ENCODE data around the gene PADI1. TPM values are rescaled to one million over a fixed set of nuclear protein-coding genes. Genes with fewer than 3 reads are reported as not detected.

PADI1 gene
- total RNA-seq, 1 experiment from 2014 or later: 0.37 TPM

- no peak overlapping the region for H2AFZ ChIP-seq (ENCODE audit: low read depth, low read length, poor library complexity, severe bottlenecking)
- H3K9me2 ChIP-seq (ENCODE audit: insufficient read depth): no peaks in the 10 kb centered on the region
- POLR2A ChIA-PET: no interaction called here
- H3K9me3 ChIP-seq (ENCODE audit: control insufficient read depth in 1 of 2, insufficient read depth in 1 of 2, low read depth in 1 of 2, low read length in 2 of 2): no peaks in the 10 kb centered on the region
- H4K20me1 ChIP-seq (ENCODE audit: insufficient read depth): no peaks in the 10 kb centered on the region
- no peak overlapping the region for H3K4me3 ChIP-seq (replicated peaks in 1 of 2; ENCODE audit: low read depth in 1 of 2, low read length in 2 of 2)
- ATAC-seq (no peak), DNase-seq (ENCODE audit: low read depth, low spot score) (no peak)
- TF ChIP-seq REST (IDR thresholded peaks at IDR 0.05; ENCODE audit: low read depth): no peak
- no peak for TF ChIP-seq JUND (IDR thresholded peaks at IDR 0.05)
- RAD21 ChIA-PET (ENCODE audit: low non-redundant PET in 1 of 2, low total read pairs in 2 of 2, uncharacterized antibody in 2 of 2, unreplicated experiment in 2 of 2): no interaction called here
- H3K27ac ChIP-seq (ENCODE audit: low read depth, low read length): no peak overlapping the region
- H3K4me2 ChIP-seq (ENCODE audit: low read length): no peak overlapping the region
- CTCF ChIA-PET: no interaction called here
- no TSS peak for BruUV-seq (replicated peaks)
- peaks cover 9 to 17% of the 10 kb centered on the region in 2 experiments for H3K4me1 ChIP-seq (ENCODE audit: control insufficient read depth in 1 of 2, insufficient read depth in 2 of 2, low read length in 2 of 2)
- intact Hi-C loops (cut with micrococcal nuclease): no loop called here
- H3K9ac ChIP-seq (ENCODE audit: low read length): no peak overlapping the region
- no peaks in the 10 kb centered on the region for H3K79me2 ChIP-seq (ENCODE audit: insufficient read depth, low read length)
- no peaks in the 10 kb centered on the region for H3K36me3 ChIP-seq (ENCODE audit: control insufficient read depth in 1 of 2, insufficient read depth in 2 of 2, low read length in 2 of 2)
- H3K27me3 ChIP-seq (ENCODE audit: insufficient read depth, low read length): peaks cover 58% of the 10 kb centered on the region; the same call in 1 of the 2 replicates
Observed at GRCh38 chr1:17222557-17222956, 17.6 kb downstream of the PADI1 start.

GRCh38 chr1:17224434-17224833 is 19.5 kb downstream of the PADI1 start:
- Histone ChIP-seq H3K79me2 (ENCODE audit: insufficient read depth, low read length) (no peaks in the 10 kb centered on the region), H3K9me2 (ENCODE audit: insufficient read depth) (no peaks in the 10 kb centered on the region), H3K9ac (ENCODE audit: low read length) (no peak overlapping the region), H3K27me3 (ENCODE audit: insufficient read depth, low read length) (peaks cover 44% of the 10 kb centered on the region; the same call in 1 of the 2 replicates), H3K4me1 (ENCODE audit: control insufficient read depth in 1 of 2, insufficient read depth in 2 of 2, low read length in 2 of 2) (peaks cover 16 to 27% of the 10 kb centered on the region in 2 experiments), H3K9me3 (ENCODE audit: control insufficient read depth in 1 of 2, insufficient read depth in 1 of 2, low read depth in 1 of 2, low read length in 2 of 2) (no peaks in the 10 kb centered on the region), H3K36me3 (ENCODE audit: control insufficient read depth in 1 of 2, insufficient read depth in 2 of 2, low read length in 2 of 2) (no peaks in the 10 kb centered on the region), H2AFZ (ENCODE audit: low read depth, low read length, poor library complexity, severe bottlenecking) (no peak overlapping the region), H3K27ac (ENCODE audit: low read depth, low read length) (no peak overlapping the region), H3K4me2 (ENCODE audit: low read length) (no peak overlapping the region), H3K4me3 (replicated peaks in 1 of 2; ENCODE audit: low read depth in 1 of 2, low read length in 2 of 2) (no peak overlapping the region), H4K20me1 (ENCODE audit: insufficient read depth) (no peaks in the 10 kb centered on the region)
- POLR2A ChIA-PET: no interaction called here
- DNase-seq (ENCODE audit: low read depth, low spot score) (no peak), ATAC-seq (no peak)
- RAD21 ChIA-PET (ENCODE audit: low non-redundant PET in 1 of 2, low total read pairs in 2 of 2, uncharacterized antibody in 2 of 2, unreplicated experiment in 2 of 2): no interaction called here
- BruUV-seq (replicated peaks): no TSS peak
- intact Hi-C loops (cut with micrococcal nuclease): no loop called here
- CTCF ChIA-PET: no interaction called here
- no peak for TF ChIP-seq POLR2AphosphoS5 (IDR thresholded peaks at IDR 0.05; ENCODE audit: low read depth, low read length)
- no peak for TF ChIP-seq CBX3 (IDR thresholded peaks at IDR 0.05; ENCODE audit: low read depth)
- TF ChIP-seq POLR2A (IDR thresholded peaks at IDR 0.05; ENCODE audit: borderline replicate concordance, extremely low read depth, insufficient read depth, insufficient read length): no peak
- no peak for TF ChIP-seq ZBTB33 (IDR thresholded peaks at IDR 0.05; ENCODE audit: extremely low read depth, insufficient replicate concordance, low read length)
- TF ChIP-seq ATF3 (IDR thresholded peaks at IDR 0.05): no peak
- no peak for TF ChIP-seq SRF (IDR thresholded peaks at IDR 0.05; ENCODE audit: low read depth)
- TF ChIP-seq TCF7L2 (IDR thresholded peaks at IDR 0.05; ENCODE audit: borderline replicate concordance, extremely low read depth, insufficient read depth, insufficient read length): no peak
- TF ChIP-seq CEBPB (IDR thresholded peaks at IDR 0.05; ENCODE audit: low read depth): no peak
- TF ChIP-seq EZH2phosphoT487 (IDR thresholded peaks at IDR 0.05; ENCODE audit: borderline replicate concordance): no peak
- TF ChIP-seq YY1 (IDR thresholded peaks at IDR 0.05; ENCODE audit: extremely low read depth, insufficient replicate concordance, low read depth, low read length): no peak
- no peak for TF ChIP-seq CTCF (IDR thresholded peaks at IDR 0.05 in 2 of 3, conservative IDR thresholded peaks at IDR 0.05 in 1 of 3; ENCODE audit: borderline replicate concordance in 1 of 3, insufficient read depth in 1 of 3, low read depth in 2 of 3, low read length in 2 of 3)
